MG63 (cell line): Measurements from ENCODE around the gene KCNB1. TPM values are rescaled to one million over a fixed set of nuclear protein-coding genes. Genes with fewer than 3 reads are reported as not detected.
"Not testable (repeated sequence)": the region's sequence is repeated elsewhere in the genome, so short reads cannot be mapped to it uniquely, and the experiment has no call there.

Experiments
- DNase-seq: peaks from one replicate; pipeline ENCODE4 v3.0.0-alpha.2; 2020
- H3K27me3 ChIP-seq: fragments of 250-450 bp; sonication (Bioruptor Pico); 2 replicates; pipeline ENCODE4 v1.5.1; 2020; ENCODE audit warnings: mild to moderate bottlenecking, moderate library complexity
- H3K36me3 ChIP-seq: fragments of 250-450 bp; sonication (Bioruptor Pico); 2 replicates; pipeline ENCODE4 v1.5.1; 2020; ENCODE audit warnings: mild to moderate bottlenecking, moderate library complexity
- H3K4me3 ChIP-seq: fragments of 250-450 bp; sonication (Bioruptor Pico); 2 replicates; pipeline ENCODE4 v1.5.1; 2020; ENCODE audit warnings: mild to moderate bottlenecking, moderate library complexity
- H3K9me3 ChIP-seq: fragments of 250-450 bp; sonication (Bioruptor Pico); 2 replicates; pipeline ENCODE4 v1.5.1; 2020; ENCODE audit warnings: mild to moderate bottlenecking, moderate library complexity
- total RNA-seq: library from RNA; depleted of rRNA; stranded (reverse); fragments of >200 nt; shearing (Covaris generic); gene quantifications from 2 replicates; pipeline ENCODE4 v1.2.3, GENCODE V29; 2014; ENCODE audit warnings: low replicate concordance

Gene KCNB1
- total RNA-seq, 1 experiment from 2014 or later, result 6.5 TPM

DNA sequence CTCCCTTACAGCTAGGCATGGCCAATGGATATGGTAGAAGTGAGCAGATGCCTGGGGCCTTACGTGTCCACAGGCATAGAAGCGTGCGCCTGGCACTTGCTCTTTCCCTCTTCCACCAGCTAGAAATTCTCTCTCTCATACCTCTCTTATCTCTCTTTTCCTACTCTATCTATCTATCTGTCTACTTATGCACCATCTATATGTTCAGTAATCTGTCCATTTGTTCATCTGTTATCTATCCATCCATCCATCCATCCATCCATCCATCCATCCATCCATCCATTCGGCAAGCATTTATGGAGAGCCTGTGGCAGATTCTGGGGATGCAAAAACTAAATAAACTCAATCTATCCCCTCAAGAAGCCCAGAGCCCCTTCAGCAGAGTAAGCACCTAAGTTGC lies 70.2 kb downstream of the KCNB1 start:
- Histone ChIP-seq H3K4me3 (no peak overlapping the region), H3K9me3 (no peaks in the 10 kb centered on the region), H3K36me3 (peaks cover 4% of the 10 kb centered on the region), H3K27me3 (no peaks in the 10 kb centered on the region)
- no peak for DNase-seq

DNA sequence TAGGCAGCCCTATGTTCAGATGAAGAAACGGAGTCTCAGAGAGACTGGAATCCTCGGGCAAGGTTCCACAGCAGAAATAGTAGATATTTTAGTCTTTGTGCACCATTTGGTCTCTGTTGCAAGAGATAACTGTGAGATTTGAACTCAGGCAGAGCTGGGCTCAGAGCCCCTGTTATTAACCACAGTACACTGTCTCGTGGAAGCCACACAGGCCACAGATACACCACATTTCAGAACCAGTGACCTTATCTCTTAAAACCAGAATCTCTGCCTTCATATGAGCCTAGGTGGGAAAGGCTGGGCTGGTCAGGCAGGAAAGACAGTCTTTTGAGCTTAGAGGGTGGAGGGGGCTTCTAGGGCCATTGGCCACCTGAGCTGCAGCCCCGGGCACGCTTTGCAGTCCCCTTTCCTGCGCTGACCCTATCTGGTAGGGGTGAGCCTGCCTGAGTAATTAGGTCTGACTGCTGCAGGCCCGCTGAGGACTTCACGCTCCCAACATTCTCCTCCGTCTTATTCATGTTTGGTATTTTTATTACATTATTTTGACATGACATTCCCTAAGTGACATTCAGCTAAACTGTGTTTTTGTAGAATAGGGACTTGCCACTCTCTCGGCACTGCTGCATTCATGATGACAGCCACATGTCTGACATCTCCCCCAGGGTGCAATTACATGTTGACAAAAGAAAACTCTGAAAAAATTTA lies 71.1 kb downstream of the KCNB1 start:
- no peak for DNase-seq
- Histone ChIP-seq H3K27me3 (no peaks in the 10 kb centered on the region), H3K36me3 (peaks cover 3% of the 10 kb centered on the region), H3K9me3 (no peaks in the 10 kb centered on the region), H3K4me3 (no peak overlapping the region)

- H3K9me3 ChIP-seq, H3K27me3 ChIP-seq: not testable (repeated sequence)
These were observed 72.4 kb downstream of the KCNB1 start for GRCh38 chr20:49409975-49410621.

GRCh38 chr20:49409302-49409974 lies 73.0 kb downstream of the KCNB1 start:
- no peak for DNase-seq
- no peaks in the 10 kb centered on the region for H3K27me3 ChIP-seq
- H3K4me3 ChIP-seq, result no peak overlapping the region
- peaks cover 18% of the 10 kb centered on the region for H3K36me3 ChIP-seq
- H3K9me3 ChIP-seq, result no peaks in the 10 kb centered on the region

More at GRCh38 chr20:49409975-49410621, 72.4 kb downstream of the KCNB1 start:
- peaks cover 12% of the 10 kb centered on the region for H3K36me3 ChIP-seq
- not testable (repeated sequence) for H3K4me3 ChIP-seq, DNase-seq

DNA sequence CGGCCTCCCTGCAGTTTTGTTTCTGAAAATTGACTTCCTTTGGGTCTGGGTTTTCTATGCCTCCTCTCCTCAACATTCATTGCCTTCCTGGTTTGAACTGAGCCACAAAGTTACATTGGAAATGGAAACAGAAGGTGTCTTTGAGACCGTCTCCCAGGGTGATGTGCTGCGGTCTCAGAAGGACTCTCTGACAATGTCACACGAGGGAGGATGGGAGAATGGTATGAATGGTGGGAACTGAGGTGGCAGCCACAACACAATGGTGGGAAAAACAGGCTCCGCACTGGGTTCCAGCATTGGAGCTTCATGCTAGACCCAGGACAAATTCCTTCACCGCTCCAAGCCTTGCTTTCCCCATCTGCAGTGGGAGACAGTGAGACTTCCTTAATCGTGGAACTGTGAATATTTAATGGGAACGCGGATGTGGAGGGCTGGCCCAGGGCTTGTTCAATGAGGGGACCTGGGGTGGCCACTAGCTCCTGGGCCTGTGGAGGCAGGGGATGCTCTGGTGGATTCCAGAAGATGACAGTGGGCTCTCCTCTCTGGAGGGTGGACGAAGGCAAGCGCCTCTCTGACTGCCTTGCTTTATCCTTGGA lies 73.9 kb downstream of the KCNB1 start:
- H3K9me3 ChIP-seq, result no peaks in the 10 kb centered on the region

DNA sequence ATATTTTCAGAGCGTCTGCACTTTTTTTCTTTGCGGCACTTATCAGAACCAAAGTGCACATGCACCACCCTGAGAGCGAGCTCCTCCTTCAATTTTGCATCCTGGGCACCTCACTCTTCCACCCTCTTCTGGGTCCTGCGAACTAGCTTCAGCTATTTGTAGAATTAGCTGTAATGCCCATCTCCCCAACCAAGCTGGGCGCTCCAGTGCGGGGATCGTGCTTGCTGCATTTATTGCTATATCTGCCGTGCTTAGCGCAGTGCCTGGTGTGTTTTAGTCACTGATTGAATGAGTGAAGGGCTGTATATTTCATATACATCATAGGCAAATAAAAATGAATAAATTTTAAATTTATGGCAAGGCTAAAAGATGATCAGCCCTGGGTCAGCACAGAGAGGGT lies 75.8 kb downstream of the KCNB1 start:
- Histone ChIP-seq H3K27me3 (no peaks in the 10 kb centered on the region), H3K9me3 (peaks cover 11% of the 10 kb centered on the region), H3K36me3 (peaks cover 46% of the 10 kb centered on the region), H3K4me3 (no peak overlapping the region)
- no peak for DNase-seq

More for the DNA sequence above, 73.9 kb downstream of the KCNB1 start:
- DNase-seq, result no peak
- peaks cover 26% of the 10 kb centered on the region for H3K36me3 ChIP-seq
- H3K27me3 ChIP-seq, result no peaks in the 10 kb centered on the region
- no peak overlapping the region for H3K4me3 ChIP-seq

GRCh38 chr20:49405696-49406095 lies 76.8 kb downstream of the KCNB1 start:
- H3K9me3 ChIP-seq, result peaks cover 11% of the 10 kb centered on the region
- no peak overlapping the region for H3K4me3 ChIP-seq
- no peak for DNase-seq
- peaks cover 48% of the 10 kb centered on the region for H3K36me3 ChIP-seq
- no peaks in the 10 kb centered on the region for H3K27me3 ChIP-seq

DNA sequence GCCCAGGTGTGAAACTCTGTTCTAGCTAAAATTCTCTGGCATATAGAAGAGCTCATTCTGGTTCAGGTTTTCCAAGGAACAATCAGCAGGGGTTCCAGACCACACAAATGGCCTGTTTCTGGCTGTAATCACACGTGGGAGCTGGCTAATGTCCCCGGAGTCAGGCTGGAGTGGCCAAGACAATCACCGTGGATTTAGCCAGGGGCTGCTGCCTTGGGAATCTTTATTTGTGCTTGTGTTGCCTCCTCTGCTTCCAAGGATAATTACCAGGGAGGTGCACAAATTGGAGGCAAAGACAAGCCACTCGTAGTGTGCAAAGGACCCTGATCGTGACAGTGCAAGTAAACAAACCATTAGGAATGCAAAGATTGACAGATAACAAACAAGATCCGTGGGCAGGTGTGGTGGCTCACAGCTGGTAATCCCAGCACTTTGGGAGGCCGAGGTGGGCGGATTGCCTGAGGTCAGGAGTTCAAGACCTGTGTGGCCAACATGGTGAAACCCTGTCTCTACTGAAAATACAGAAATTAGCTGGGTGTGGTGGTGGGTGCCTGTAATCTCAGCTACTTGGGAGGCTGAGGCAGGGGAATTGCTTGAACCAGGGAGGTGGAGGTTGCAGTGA lies 77.3 kb downstream of the KCNB1 start:
- Histone ChIP-seq H3K36me3 (peaks cover 54% of the 10 kb centered on the region), H3K4me3 (no peak overlapping the region), H3K27me3 (no peaks in the 10 kb centered on the region), H3K9me3 (peaks cover 11% of the 10 kb centered on the region)
- DNase-seq, result no peak

DNA sequence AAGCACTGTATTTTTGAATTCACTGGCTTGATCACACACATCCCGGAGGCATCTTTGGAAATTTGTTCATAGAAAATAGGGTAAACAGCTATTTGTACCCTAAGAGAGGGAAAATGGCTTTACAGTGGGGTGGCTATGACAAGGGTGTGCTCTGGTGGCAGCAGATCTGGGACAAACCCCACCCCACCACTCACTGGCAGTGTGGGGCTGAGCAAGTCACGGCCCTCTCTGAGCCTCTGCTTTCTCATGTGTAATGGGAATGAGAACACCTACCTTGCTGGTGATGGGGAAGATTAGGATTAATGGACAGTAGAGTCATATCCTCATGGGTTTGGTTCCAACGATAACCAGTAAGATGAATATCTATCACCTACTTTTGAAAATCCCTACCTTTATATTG lies 78.0 kb downstream of the KCNB1 start:
- Histone ChIP-seq H3K27me3 (no peaks in the 10 kb centered on the region), H3K36me3 (peaks cover 54% of the 10 kb centered on the region), H3K9me3 (peaks cover 11% of the 10 kb centered on the region)

DNA sequence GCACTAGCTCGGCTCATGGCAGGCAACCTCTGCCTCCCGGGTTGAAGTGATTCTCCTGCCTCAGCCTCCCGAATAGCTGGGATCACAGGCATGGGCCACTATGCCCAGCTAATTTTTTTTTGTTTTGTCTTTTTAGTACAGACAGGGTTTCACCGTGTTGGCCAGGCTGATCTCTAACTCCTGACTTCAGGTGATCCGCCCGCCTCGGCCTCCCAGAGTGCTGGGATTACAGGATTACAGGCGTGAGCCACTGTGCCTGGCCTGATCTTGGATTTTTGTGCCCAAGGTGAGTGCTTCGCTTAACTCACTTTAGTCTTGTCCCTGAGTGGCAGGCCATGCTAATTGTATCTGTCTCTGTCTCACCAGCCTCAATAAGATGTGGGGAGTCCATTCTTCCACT lies 78.6 kb downstream of the KCNB1 start:
- Histone ChIP-seq H3K4me3 (no peak overlapping the region), H3K9me3 (peaks cover 11% of the 10 kb centered on the region), H3K27me3 (no peaks in the 10 kb centered on the region), H3K36me3 (peaks cover 54% of the 10 kb centered on the region)
- no peak for DNase-seq

More for the DNA sequence above, 78.0 kb downstream of the KCNB1 start:
- no peak for DNase-seq
- no peak overlapping the region for H3K4me3 ChIP-seq

DNA sequence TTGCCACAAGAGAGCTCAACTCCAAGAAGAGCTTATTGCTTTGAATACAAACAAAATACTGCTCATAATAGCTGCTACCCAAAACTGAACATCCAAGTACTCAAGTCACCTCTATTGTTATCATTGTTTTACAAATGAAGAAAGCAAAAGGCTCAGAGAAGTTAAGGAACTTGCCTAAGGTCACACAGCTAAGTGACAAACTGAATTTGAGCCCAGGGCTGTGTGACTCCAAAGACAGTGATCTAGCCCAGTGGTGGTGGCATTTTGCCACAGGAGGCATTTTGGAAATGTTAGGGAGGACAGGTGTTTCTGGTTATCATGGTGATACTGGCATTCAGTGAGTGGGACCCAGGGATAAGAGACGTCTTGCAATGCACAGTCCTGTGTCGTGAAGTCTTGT lies 79.5 kb downstream of the KCNB1 start:
- H3K4me3 ChIP-seq, result no peak overlapping the region
- H3K36me3 ChIP-seq, result peaks cover 54% of the 10 kb centered on the region
- no peaks in the 10 kb centered on the region for H3K27me3 ChIP-seq
- H3K9me3 ChIP-seq, result peaks cover 11% of the 10 kb centered on the region
- DNase-seq, result no peak

DNA sequence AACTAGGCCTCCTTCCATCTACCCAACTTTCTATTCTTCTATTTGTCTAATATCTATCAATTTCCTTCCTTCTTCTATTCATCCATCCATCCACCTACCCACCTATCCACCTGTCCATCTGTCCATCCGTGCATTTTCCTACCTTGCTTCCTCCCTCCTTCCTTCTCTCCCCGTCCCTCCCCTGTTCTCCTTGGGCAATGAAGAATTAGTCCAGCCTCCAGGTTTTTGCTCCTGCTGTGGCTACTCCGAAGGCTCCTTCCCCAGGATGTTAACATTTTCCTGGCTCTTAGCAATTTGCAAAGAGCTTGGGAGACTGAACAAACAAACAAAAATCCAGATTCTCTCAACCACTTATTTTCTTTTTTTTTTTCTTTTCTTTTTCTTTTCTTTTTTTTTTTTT lies 81.6 kb downstream of the KCNB1 start:
- Histone ChIP-seq H3K27me3 (no peaks in the 10 kb centered on the region), H3K36me3 (peaks cover 48% of the 10 kb centered on the region), H3K4me3 (no peak overlapping the region), H3K9me3 (peaks cover 11% of the 10 kb centered on the region)
- DNase-seq, result peak; percentile 70

DNA sequence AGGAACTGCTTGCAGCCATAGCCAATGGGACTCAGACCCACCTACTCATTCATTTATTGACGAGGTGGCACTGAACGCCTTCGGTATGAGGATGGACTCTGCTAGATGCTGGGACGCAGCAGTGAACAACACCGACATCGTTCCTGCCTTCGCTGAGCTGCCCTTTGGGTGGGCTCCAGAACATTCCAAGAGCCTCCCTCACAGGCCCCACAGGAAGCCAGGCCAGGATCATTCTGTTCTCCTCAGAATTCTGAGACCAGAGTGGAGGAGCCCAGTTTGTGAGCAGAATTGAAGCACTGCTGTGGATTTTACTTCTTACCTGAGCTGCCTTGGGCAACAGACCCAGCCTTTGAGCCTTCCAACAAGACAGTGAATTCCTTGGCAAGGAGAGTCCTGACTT lies 82.1 kb downstream of the KCNB1 start:
- H3K27me3 ChIP-seq, result no peaks in the 10 kb centered on the region
- H3K36me3 ChIP-seq, result peaks cover 43% of the 10 kb centered on the region
- no peak overlapping the region for H3K4me3 ChIP-seq
- peaks cover 11% of the 10 kb centered on the region for H3K9me3 ChIP-seq
- DNase-seq, result peak; percentile 60

- Histone ChIP-seq H3K4me3 (no peak overlapping the region), H3K9me3 (peaks cover 11% of the 10 kb centered on the region), H3K36me3 (peaks cover 38% of the 10 kb centered on the region), H3K27me3 (no peaks in the 10 kb centered on the region)
- peak; percentile 69 for DNase-seq
These were observed 83.1 kb downstream of the KCNB1 start for GRCh38 chr20:49399329-49399728.

DNA sequence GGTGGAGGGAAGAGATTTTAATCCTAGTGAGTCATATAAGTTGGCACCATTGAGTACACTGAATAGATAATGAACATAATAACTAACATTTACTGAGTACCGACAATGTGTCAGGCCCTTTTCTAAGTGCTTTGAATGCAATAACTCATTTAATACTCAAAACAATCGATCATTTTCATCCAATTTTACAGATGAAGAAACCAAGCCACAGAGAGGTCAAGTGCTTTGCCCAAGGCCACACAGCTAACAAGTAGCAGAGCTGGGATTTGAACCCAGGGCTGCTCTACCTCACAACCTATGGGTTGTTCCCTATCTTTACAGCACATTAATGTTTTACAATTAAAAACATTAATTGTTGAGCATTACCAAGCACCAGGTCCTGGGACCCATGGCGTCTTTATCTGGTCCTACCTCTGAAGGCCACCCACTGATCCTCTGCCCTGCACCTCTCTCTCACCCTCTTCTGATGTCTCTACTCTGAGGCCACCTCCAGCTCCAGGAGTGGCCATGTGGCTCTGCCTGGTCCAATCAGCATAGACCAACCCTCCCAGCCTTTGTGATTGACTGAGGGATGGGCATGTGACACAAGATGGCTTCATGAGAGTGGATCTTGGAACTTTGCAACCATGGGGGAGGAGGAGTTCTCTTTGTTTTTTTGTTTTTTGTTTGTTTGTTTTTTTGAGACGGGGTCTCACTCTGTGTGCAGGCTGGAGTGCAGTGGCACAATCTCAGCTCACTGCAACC lies 83.9 kb downstream of the KCNB1 start:
- DNase-seq, result peak; percentile 37
- Histone ChIP-seq H3K4me3 (no peak overlapping the region), H3K9me3 (peaks cover 11% of the 10 kb centered on the region), H3K27me3 (no peaks in the 10 kb centered on the region), H3K36me3 (peaks cover 31% of the 10 kb centered on the region)

DNA sequence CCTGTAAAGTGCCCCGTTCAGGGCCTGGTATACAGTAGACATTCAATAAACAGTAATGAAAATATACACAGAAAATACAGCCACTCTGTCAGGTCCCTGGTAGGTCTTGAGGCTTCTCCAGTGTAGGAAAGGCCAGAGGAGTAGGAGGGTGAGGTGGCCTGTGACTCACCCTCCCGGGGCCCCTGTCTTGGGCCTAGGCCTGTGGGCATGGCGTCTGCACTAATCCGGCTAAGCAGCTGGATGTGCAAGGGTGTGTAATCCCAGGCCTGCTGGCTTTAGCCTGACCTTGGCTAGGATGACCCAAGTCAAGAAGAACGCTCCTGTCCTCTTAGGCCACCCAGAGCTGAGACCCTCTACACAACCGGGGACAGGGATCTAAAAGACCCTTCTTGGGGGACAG lies 84.9 kb downstream of the KCNB1 start:
- H3K36me3 ChIP-seq, result peaks cover 21% of the 10 kb centered on the region
- no peaks in the 10 kb centered on the region for H3K27me3 ChIP-seq
- peak; percentile 99 for DNase-seq
- peaks cover 6% of the 10 kb centered on the region for H3K9me3 ChIP-seq
- no peak overlapping the region for H3K4me3 ChIP-seq
